SK-N-SH (cell line): ENCODE measurements around the gene FGFRL1. TPM values are rescaled to one million over a fixed set of nuclear protein-coding genes. Genes with fewer than 3 reads are reported as not detected.

Source experiments
- CTCF ChIA-PET: fragments of 300-600, 350-600 bp; formaldehyde crosslinking; extraction: SDS; loops from one replicate; lab custom pipeline; 2021; lab: Yijun Ruan, JAX
- POLR2A ChIA-PET: fragments of 350-600 bp; sonication (Branson Sonifier 250); formaldehyde crosslinking; extraction: SDS; loops from one replicate; lab custom pipeline; 2020; ENCODE audit warnings: antibody characterized with exemption, inconsistent platforms; lab: Yijun Ruan, JAX
- DNase-seq: peaks from one replicate; pipeline ENCODE4 v3.0.0; 2012
- H2AFZ ChIP-seq: fragments of 200-600 bp; sonication (generic); 2 replicates; pipeline ENCODE4 v1.8.1; 2016; ENCODE audit warnings: antibody characterized with exemption, mild to moderate bottlenecking, low read depth
- H3F3A ChIP-seq: fragments of 200-600 bp; sonication (generic); replicated peaks from 2 replicates; pipeline ENCODE3; 2016; ENCODE audit warnings: antibody characterized with exemption, mild to moderate bottlenecking; ENCODE audit not compliant: insufficient read depth
- H3K27ac ChIP-seq, 2 experiments: fragments of 200-500 bp in 1 of 2; fragments of 200-600 bp in 1 of 2; sonication (Bioruptor generic) in 1 of 2; sonication (generic), shearing (Covaris generic) in 1 of 2; 2 replicates each; pipeline versions ENCODE4 v1.5.1 to v1.6.1; 2014 to 2016; ENCODE audit warnings: low read depth in 2 of 2, inconsistent platforms in 1 of 2, low read length in 1 of 2, mild to moderate bottlenecking in 1 of 2, mixed read lengths in 1 of 2
- H3K27me3 ChIP-seq: fragments of 200-600 bp; sonication (generic), shearing (Covaris generic); 2 replicates; pipeline ENCODE4 v1.6.1; 2016; ENCODE audit warnings: mixed run types; ENCODE audit not compliant: insufficient read depth
- H3K36me3 ChIP-seq, 2 experiments: fragments of 200-500 bp in 1 of 2; fragments of 200-600 bp in 1 of 2; sonication (Bioruptor generic) in 1 of 2; sonication (generic) in 1 of 2; replicated peaks in 1 of 2; 2 replicates each; pipeline versions ENCODE3 to v1.5.1; 2014 to 2016; ENCODE audit warnings: low read length in 1 of 2, mild to moderate bottlenecking in 1 of 2; ENCODE audit not compliant: insufficient read depth in 2 of 2, control insufficient read depth in 1 of 2
- H3K4me1 ChIP-seq, 2 experiments: fragments of 200-500 bp in 1 of 2; fragments of 200-600 bp in 1 of 2; sonication (Bioruptor generic) in 1 of 2; sonication (generic), shearing (Covaris generic) in 1 of 2; 2 replicates each; pipeline versions ENCODE4 v1.5.1 to v1.6.1; 2014 to 2016; ENCODE audit warnings: low read depth in 1 of 2, low read length in 1 of 2, mixed run types in 1 of 2; ENCODE audit not compliant: insufficient read depth in 2 of 2, control insufficient read depth in 1 of 2
- H3K4me2 ChIP-seq: fragments of 200-600 bp; sonication (generic), shearing (Covaris generic); 2 replicates; pipeline ENCODE4 v1.6.1; 2017; ENCODE audit warnings: mixed run types
- H3K4me3 ChIP-seq, 2 experiments: fragments of 200-500 bp in 1 of 2; fragments of 200-600 bp in 1 of 2; sonication (Bioruptor generic) in 1 of 2; sonication (generic), shearing (Covaris generic) in 1 of 2; 2 replicates each; pipeline versions ENCODE4 v1.5.1 to v1.8.1; 2014 to 2016; ENCODE audit warnings: low read depth in 2 of 2, inconsistent platforms in 1 of 2, low read length in 1 of 2, mild to moderate bottlenecking in 1 of 2, mixed read lengths in 1 of 2, moderate library complexity in 1 of 2
- H3K79me2 ChIP-seq: fragments of 200-600 bp; sonication (generic); 2 replicates; pipeline ENCODE4 v1.8.1; 2017; ENCODE audit warnings: mild to moderate bottlenecking; ENCODE audit not compliant: insufficient read depth
- H3K9ac ChIP-seq: fragments of 200-600 bp; sonication (generic); 2 replicates; pipeline ENCODE4 v1.6.1; 2017; ENCODE audit warnings: mixed run types
- H3K9me2 ChIP-seq: fragments of 200-600 bp; sonication (generic); 2 replicates; pipeline ENCODE4 v1.6.1; 2017; ENCODE audit warnings: mixed run types
- H3K9me3 ChIP-seq: fragments of 200-600 bp; sonication (generic); 2 replicates; pipeline ENCODE4 v1.6.1; 2017; ENCODE audit warnings: mixed run types, mild to moderate bottlenecking, moderate library complexity
- H4K20me1 ChIP-seq: fragments of 200-600 bp; sonication (generic); 2 replicates; pipeline ENCODE4 v1.6.1; 2017; ENCODE audit warnings: mild to moderate bottlenecking, mixed run types; ENCODE audit not compliant: insufficient read depth
- CHD2 ChIP-seq: fragments of 150-350 bp; IDR thresholded peaks from 2 replicates; pipeline ENCODE4 v1.6.1; 2018; ENCODE audit warnings: low read length; ENCODE audit not compliant: partially characterized antibody
- ELF1 ChIP-seq: IDR thresholded peaks from 2 replicates; pipeline ENCODE4 v1.4.0; 2012
- FOXJ3 ChIP-seq: sonication (generic); formaldehyde crosslinking; IDR thresholded peaks from 2 replicates; pipeline ENCODE4 v1.5.1; 2020; ENCODE audit warnings: mild to moderate bottlenecking, missing genetic modification reagents
- FOXM1 ChIP-seq: IDR thresholded peaks from 2 replicates; pipeline ENCODE4 v1.4.0; 2012; ENCODE audit warnings: low read depth, mild to moderate bottlenecking
- JUND ChIP-seq: IDR thresholded peaks from 2 replicates; pipeline ENCODE4 v1.4.0; 2012
- MEF2A ChIP-seq: IDR thresholded peaks from 2 replicates; pipeline ENCODE4 v1.4.0; 2012; ENCODE audit warnings: low read depth, borderline replicate concordance
- NFIC ChIP-seq: IDR thresholded peaks from 2 replicates; pipeline ENCODE4 v1.4.0; 2012; ENCODE audit warnings: borderline replicate concordance
- POLR2AphosphoS5 ChIP-seq: IDR thresholded peaks from 2 replicates; pipeline ENCODE4 v1.6.1; 2012; ENCODE audit warnings: low read depth, low read length
- RCOR1 ChIP-seq: fragments of 150-350 bp; IDR thresholded peaks from 2 replicates; pipeline ENCODE4 v1.6.1; 2017; ENCODE audit warnings: antibody characterized with exemption, low read length
- RXRA ChIP-seq: IDR thresholded peaks from 2 replicates; pipeline ENCODE4 v1.4.0; 2012; ENCODE audit warnings: low read depth, mild to moderate bottlenecking, borderline replicate concordance
- SIN3A ChIP-seq: IDR thresholded peaks from 2 replicates; pipeline ENCODE4 v1.6.1; 2012; ENCODE audit warnings: low read depth, mild to moderate bottlenecking, low read length, moderate library complexity, borderline replicate concordance
- SMC3 ChIP-seq: IDR thresholded peaks from 2 replicates; pipeline ENCODE4 v1.6.1; 2012; ENCODE audit warnings: low read depth, low read length, improper control_type of control experiment
- TAF1 ChIP-seq: IDR thresholded peaks from 2 replicates; pipeline ENCODE4 v1.6.1; 2012; ENCODE audit warnings: low read depth, mild to moderate bottlenecking, low read length, moderate library complexity, borderline replicate concordance
- YY1 ChIP-seq: IDR thresholded peaks from 2 replicates; pipeline ENCODE4 v1.4.0; 2012; ENCODE audit warnings: low read depth, mild to moderate bottlenecking
- WGBS: methylation state at CpG from one replicate; pipeline ENCODE4 v1.1.6; 2017; ENCODE audit warnings: low lambda C conversion rate; 5-methylcytosine and 5-hydroxymethylcytosine counted together
- polyA plus RNA-seq, 3 experiments: library from polyadenylated mRNA; depleted of rRNA; stranded (reverse); fragments of >200 nt; gene quantifications; 2 replicates each; pipeline ENCODE4 v1.2.3, GENCODE V29; 2012
- TF ChIP-seq, protein P1 (sequence below): fragments of 150-350 bp; IDR thresholded peaks from 2 replicates; pipeline ENCODE4 v1.6.1; 2016; ENCODE audit warnings: mild to moderate bottlenecking, low read depth, low read length
- TF ChIP-seq, protein P2 (sequence below): fragments of 200-600 bp; sonication (generic); IDR thresholded peaks from 2 replicates; pipeline ENCODE4 v1.6.1; 2017; ENCODE audit warnings: antibody characterized with exemption, mild to moderate bottlenecking, moderate library complexity
- TF ChIP-seq, protein P3 (sequence below): IDR thresholded peaks from 2 replicates; pipeline ENCODE4 v1.4.0; 2012; ENCODE audit warnings: low read depth

The FGFRL1 gene
- polyA plus RNA-seq, 1 of the 3 experiments (the other 2 are of a cell fraction) = 22.5 TPM

DNA sequence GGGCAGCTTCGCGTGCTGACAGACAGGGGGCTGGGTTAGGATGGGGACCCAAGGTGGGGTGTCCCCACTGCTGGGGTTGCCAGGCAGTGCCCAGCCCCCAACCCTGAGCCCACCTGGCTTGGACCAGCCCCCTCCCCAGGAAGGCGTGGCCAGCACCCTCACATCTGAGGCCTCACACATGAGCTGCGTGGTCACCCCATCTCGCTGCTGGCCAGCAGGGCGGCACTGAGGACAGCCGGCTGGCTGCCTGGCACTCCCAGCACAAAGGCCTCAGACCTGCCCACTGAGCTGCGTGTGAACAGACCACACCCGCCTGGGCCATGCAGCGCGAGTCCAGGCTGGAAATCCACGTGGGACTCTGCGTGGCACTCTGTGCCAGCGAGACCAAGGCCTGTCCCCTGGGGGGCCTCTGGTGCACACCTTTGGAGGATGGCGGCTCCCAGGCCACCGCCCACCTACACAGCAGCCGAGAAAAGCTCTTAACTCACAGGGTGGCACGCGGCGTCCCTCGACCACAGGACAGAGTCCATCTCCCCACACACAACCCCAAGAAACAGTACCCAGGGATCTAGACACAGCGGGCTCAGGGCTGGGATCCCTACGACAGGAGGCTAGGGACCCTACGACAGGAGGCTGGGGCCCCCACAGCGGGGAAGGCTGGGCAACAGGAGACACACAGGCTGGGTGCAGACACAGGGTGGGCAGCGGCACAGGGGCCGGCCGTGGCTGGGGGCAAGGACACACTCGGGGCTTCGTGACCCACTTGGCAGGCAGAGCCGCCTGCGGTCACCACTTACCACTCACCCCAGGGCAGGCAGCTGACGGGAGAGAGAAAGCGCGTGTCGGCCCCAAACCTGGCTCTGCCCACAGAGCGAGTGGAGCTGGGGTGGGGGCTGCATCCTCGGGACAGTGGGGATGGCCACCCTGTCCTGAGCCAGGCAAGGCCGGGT, 47.9 kb upstream of the FGFRL1 start:
- Histone ChIP-seq H3F3A (no peaks in the 10 kb centered on the region), H3K4me2 (no peak overlapping the region), H3K9me3 (no peaks in the 10 kb centered on the region), H3K27ac (no peak overlapping the region), H3K9ac (no peak overlapping the region), H3K79me2 (no peaks in the 10 kb centered on the region), H3K36me3 (peaks cover 0 to 61% of the 10 kb centered on the region in 2 experiments), H3K4me3 (no peak overlapping the region), H3K9me2 (no peaks in the 10 kb centered on the region), H2AFZ (no peak overlapping the region), H4K20me1 (no peaks in the 10 kb centered on the region), H3K27me3 (no peaks in the 10 kb centered on the region), H3K4me1 (no peaks in the 10 kb centered on the region)
- TF ChIP-seq MEF2A = no peak
- TF ChIP-seq RCOR1 = no peak
- no peak for TF ChIP-seq FOXM1
- no peak for TF ChIP-seq RXRA
- TF ChIP-seq CHD2 = no peak
- no peak for TF ChIP-seq POLR2AphosphoS5
- TF ChIP-seq ELF1 = no peak
- TF ChIP-seq SIN3A = no peak
- TF ChIP-seq YY1 = no peak
- no peak for TF ChIP-seq JUND
- no peak for TF ChIP-seq FOXJ3 (CRISPR knock-in tag)
- TF ChIP-seq SMC3 = no peak
- no peak for TF ChIP-seq TAF1
- TF ChIP-seq, protein P1, sequence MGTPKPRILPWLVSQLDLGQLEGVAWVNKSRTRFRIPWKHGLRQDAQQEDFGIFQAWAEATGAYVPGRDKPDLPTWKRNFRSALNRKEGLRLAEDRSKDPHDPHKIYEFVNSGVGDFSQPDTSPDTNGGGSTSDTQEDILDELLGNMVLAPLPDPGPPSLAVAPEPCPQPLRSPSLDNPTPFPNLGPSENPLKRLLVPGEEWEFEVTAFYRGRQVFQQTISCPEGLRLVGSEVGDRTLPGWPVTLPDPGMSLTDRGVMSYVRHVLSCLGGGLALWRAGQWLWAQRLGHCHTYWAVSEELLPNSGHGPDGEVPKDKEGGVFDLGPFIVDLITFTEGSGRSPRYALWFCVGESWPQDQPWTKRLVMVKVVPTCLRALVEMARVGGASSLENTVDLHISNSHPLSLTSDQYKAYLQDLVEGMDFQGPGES = no peak
- no peak for TF ChIP-seq NFIC
- TF ChIP-seq, protein P2, sequence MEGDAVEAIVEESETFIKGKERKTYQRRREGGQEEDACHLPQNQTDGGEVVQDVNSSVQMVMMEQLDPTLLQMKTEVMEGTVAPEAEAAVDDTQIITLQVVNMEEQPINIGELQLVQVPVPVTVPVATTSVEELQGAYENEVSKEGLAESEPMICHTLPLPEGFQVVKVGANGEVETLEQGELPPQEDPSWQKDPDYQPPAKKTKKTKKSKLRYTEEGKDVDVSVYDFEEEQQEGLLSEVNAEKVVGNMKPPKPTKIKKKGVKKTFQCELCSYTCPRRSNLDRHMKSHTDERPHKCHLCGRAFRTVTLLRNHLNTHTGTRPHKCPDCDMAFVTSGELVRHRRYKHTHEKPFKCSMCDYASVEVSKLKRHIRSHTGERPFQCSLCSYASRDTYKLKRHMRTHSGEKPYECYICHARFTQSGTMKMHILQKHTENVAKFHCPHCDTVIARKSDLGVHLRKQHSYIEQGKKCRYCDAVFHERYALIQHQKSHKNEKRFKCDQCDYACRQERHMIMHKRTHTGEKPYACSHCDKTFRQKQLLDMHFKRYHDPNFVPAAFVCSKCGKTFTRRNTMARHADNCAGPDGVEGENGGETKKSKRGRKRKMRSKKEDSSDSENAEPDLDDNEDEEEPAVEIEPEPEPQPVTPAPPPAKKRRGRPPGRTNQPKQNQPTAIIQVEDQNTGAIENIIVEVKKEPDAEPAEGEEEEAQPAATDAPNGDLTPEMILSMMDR = no peak
- TF ChIP-seq, protein P3, sequence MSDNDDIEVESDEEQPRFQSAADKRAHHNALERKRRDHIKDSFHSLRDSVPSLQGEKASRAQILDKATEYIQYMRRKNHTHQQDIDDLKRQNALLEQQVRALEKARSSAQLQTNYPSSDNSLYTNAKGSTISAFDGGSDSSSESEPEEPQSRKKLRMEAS = no peak
- DNase-seq = no peak
- WGBS = 93% methylated on average over 5 of the region's 39 CpGs
- POLR2A ChIA-PET = no interaction called here
- CTCF ChIA-PET = interaction anchor here (1.2 kb wide), 1 partner anchor 221 kb away, joined by 3 read pairs; no protein-coding TSS in a partner anchor
